Measurements from ENCODE around the gene MPRIP. TPM values are rescaled to one million over a fixed set of nuclear protein-coding genes. Genes with fewer than 3 reads are reported as not detected.

The MPRIP gene
- total RNA-seq, 1 experiment from 2014 or later, result 132 TPM

DNA sequence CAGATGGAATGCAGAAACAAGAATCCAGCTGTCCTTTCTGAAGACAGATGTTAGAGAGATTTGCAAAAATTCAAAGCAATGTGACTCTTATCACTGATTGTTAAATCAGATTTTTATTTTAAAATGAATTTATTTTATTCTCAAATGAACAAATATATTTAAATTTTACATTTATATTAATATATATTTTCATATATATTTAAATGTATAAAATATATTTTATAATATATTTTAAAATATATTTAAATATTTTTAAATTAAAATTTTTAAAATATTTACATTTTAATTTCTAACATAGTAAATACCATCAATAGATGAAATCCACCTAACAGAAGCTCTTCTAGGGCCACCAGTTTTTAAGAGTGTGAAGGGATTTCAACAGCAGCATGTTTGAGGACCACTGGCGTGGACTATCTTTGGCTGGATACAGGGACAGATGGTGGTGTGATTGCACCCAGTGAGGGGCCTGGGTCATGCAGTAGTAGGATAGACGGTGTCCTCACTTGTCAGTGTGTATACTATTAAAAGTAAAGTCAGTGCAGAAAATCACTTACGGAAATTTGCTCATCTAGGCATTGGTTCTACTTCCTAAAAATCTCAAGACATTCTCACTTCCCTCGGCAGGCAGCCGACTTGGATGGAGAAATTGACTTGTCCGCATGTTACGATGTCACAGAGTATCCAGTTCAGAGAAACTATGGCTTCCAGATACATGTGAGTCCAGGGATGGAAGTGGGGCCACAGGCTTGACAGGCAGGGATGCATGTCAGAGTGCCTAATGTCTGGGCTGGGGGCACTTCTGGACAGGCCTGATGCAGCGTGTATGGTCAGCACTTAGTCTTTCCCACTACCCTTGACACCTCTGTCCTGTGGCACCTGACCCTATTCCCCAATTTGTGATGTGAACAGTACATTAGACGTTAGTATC, 107.5 kb downstream of the MPRIP start:
- no peak overlapping the region for H2AFZ ChIP-seq (ENCODE audit: low read length)
- no peak overlapping the region for H2BK120ac ChIP-seq (ENCODE audit: low read depth, low read length, poor library complexity, severe bottlenecking)
- Mint-ChIP-seq H3K27ac (no peak overlapping the region), H3K27me3 (ENCODE audit: low read depth) (no peaks in the 10 kb centered on the region), H3K4me3 (no peak overlapping the region), H3K9me3 (no peaks in the 10 kb centered on the region), H3K36me3 (ENCODE audit: insufficient read depth in 1 of 3, low read depth in 3 of 3) (peaks cover 24 to 66% (median 57%) of the 10 kb centered on the region in 3 experiments), H3K4me1 (no peaks in the 10 kb centered on the region)
- TF ChIP-seq, protein P1, sequence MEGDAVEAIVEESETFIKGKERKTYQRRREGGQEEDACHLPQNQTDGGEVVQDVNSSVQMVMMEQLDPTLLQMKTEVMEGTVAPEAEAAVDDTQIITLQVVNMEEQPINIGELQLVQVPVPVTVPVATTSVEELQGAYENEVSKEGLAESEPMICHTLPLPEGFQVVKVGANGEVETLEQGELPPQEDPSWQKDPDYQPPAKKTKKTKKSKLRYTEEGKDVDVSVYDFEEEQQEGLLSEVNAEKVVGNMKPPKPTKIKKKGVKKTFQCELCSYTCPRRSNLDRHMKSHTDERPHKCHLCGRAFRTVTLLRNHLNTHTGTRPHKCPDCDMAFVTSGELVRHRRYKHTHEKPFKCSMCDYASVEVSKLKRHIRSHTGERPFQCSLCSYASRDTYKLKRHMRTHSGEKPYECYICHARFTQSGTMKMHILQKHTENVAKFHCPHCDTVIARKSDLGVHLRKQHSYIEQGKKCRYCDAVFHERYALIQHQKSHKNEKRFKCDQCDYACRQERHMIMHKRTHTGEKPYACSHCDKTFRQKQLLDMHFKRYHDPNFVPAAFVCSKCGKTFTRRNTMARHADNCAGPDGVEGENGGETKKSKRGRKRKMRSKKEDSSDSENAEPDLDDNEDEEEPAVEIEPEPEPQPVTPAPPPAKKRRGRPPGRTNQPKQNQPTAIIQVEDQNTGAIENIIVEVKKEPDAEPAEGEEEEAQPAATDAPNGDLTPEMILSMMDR (conservative IDR thresholded peaks at IDR 0.05), result no peak
- H4K5ac ChIP-seq (ENCODE audit: insufficient read length, low read depth, low read length), result no peak overlapping the region
- no peak overlapping the region for H2BK15ac ChIP-seq (ENCODE audit: low read depth, low read length)
- no peak for DNase-seq
- no peak overlapping the region for H3K4me2 ChIP-seq (ENCODE audit: insufficient read depth, insufficient read length, low read length)
- H4K91ac ChIP-seq (ENCODE audit: insufficient read length, low read depth, low read length), result no peak overlapping the region
- H3K18ac ChIP-seq (ENCODE audit: insufficient read length, low read depth, low read length), result no peak overlapping the region
- no peak overlapping the region for H2BK5ac ChIP-seq (ENCODE audit: insufficient read length, low read length)
- H3K23ac ChIP-seq (ENCODE audit: insufficient read length, low read depth, low read length), result no peak overlapping the region
- no peak overlapping the region for H3K14ac ChIP-seq (ENCODE audit: insufficient read depth, low read length)
- no peaks in the 10 kb centered on the region for H3K9me3 ChIP-seq (ENCODE audit: control insufficient read depth, low read depth, low read length)
- no peaks in the 10 kb centered on the region for H4K20me1 ChIP-seq (ENCODE audit: control insufficient read depth, insufficient read depth, insufficient read length)
- no peaks in the 10 kb centered on the region for H3K79me2 ChIP-seq (ENCODE audit: insufficient read depth, low read length)
- no peak overlapping the region for H3K27ac ChIP-seq (ENCODE audit: insufficient read length, low read depth, low read length)
- H2BK12ac ChIP-seq (ENCODE audit: insufficient read length, low read depth, low read length), result no peak overlapping the region
- no peaks in the 10 kb centered on the region for H3K4me1 ChIP-seq (ENCODE audit: insufficient read depth, low read length)
- no peak overlapping the region for H3K4ac ChIP-seq (ENCODE audit: low read depth, low read length)
- H2AK5ac ChIP-seq (ENCODE audit: insufficient read length, low read length), result no peak overlapping the region
- H3K9ac ChIP-seq (ENCODE audit: extremely low read depth, insufficient read length, low read length), result no peak overlapping the region
- H3K56ac ChIP-seq (ENCODE audit: insufficient read length, low read depth, low read length), result no peak overlapping the region
- H3K23me2 ChIP-seq (ENCODE audit: insufficient read length, low read depth, low read length, poor library complexity, severe bottlenecking), result no peaks in the 10 kb centered on the region
- no peak overlapping the region for H2BK20ac ChIP-seq (ENCODE audit: low read depth, low read length, poor library complexity, severe bottlenecking)
- H3T11ph ChIP-seq (ENCODE audit: low read length), result no peak overlapping the region
- WGBS (ENCODE audit: extremely low coverage, insufficient read length, low lambda C conversion rate), result no CpG with 5 or more reads among the region's 9 CpGs
- H3K79me1 ChIP-seq (ENCODE audit: insufficient read depth, low read depth, low read length, poor library complexity, severe bottlenecking), result no peaks in the 10 kb centered on the region
- H3K27me3 ChIP-seq (ENCODE audit: insufficient read depth, low read length), result no peaks in the 10 kb centered on the region
- no peak overlapping the region for H4K8ac ChIP-seq (replicated peaks; ENCODE audit: insufficient read length, low read depth, low read length)

All from H9 (cell line).